ENCODE results near the gene EEF2KMT.

The EEF2KMT gene

GRCh38 chr16:5070431-5071186 lies 27.0 kb downstream of the EEF2KMT start:
- TF ChIP-seq NFIC (IDR thresholded peaks at IDR 0.05) (no peak), RAD21 (IDR thresholded peaks at IDR 0.05; ENCODE audit: low read depth) (no peak), CREB1 (IDR thresholded peaks at IDR 0.05; ENCODE audit: low read depth) (no peak), TCF12 (IDR thresholded peaks at IDR 0.05; ENCODE audit: low read depth) (no peak), FOXM1 (IDR thresholded peaks at IDR 0.05; ENCODE audit: borderline replicate concordance, low read depth) (no peak), USF1 (IDR thresholded peaks at IDR 0.05) (no peak), CEBPB (IDR thresholded peaks at IDR 0.05) (no peak)

GRCh38 chr16:5069854-5070253 lies 27.7 kb downstream of the EEF2KMT start:
- TF ChIP-seq MAX (IDR thresholded peaks at IDR 0.05) (no peak), EGR1 (IDR thresholded peaks at IDR 0.05) (no peak), TAF1 (IDR thresholded peaks at IDR 0.05; ENCODE audit: low read depth) (no peak)

GRCh38 chr16:5069048-5069447 lies 28.5 kb downstream of the EEF2KMT start:
- TF ChIP-seq RAD21 (IDR thresholded peaks at IDR 0.05; ENCODE audit: low read depth) (no peak), EGR1 (IDR thresholded peaks at IDR 0.05) (no peak), TCF12 (IDR thresholded peaks at IDR 0.05; ENCODE audit: low read depth) (no peak), USF1 (IDR thresholded peaks at IDR 0.05) (no peak), MAX (IDR thresholded peaks at IDR 0.05) (no peak), TEAD4 (IDR thresholded peaks at IDR 0.05) (no peak), ZBTB7A (IDR thresholded peaks at IDR 0.05; ENCODE audit: low read depth) (no peak)

GRCh38 chr16:5066511-5066910 lies 31.1 kb downstream of the EEF2KMT start:
- TF ChIP-seq ZBTB7A (IDR thresholded peaks at IDR 0.05; ENCODE audit: low read depth) (no peak), TAF1 (IDR thresholded peaks at IDR 0.05; ENCODE audit: low read depth) (no peak), YY1 (IDR thresholded peaks at IDR 0.05; ENCODE audit: low read depth) (no peak), RAD21 (IDR thresholded peaks at IDR 0.05; ENCODE audit: low read depth) (no peak), REST (IDR thresholded peaks at IDR 0.05; ENCODE audit: low read depth) (no peak), USF1 (IDR thresholded peaks at IDR 0.05) (no peak), CREB1 (IDR thresholded peaks at IDR 0.05; ENCODE audit: low read depth) (no peak), TCF12 (IDR thresholded peaks at IDR 0.05; ENCODE audit: low read depth) (no peak), MAX (IDR thresholded peaks at IDR 0.05) (no peak), FOXM1 (IDR thresholded peaks at IDR 0.05; ENCODE audit: borderline replicate concordance, low read depth) (no peak), EGR1 (IDR thresholded peaks at IDR 0.05) (no peak), EP300 (IDR thresholded peaks at IDR 0.05; ENCODE audit: borderline replicate concordance) (no peak), CEBPB (IDR thresholded peaks at IDR 0.05) (no peak), TEAD4 (IDR thresholded peaks at IDR 0.05) (no peak), NFIC (IDR thresholded peaks at IDR 0.05) (no peak)

GRCh38 chr16:5065813-5066212 lies 31.8 kb downstream of the EEF2KMT start, which contains the start of gene C16orf89:
C16orf89 (minus strand) TSS chr16:5065956; CDS start chr16:5065908, 48 bp downstream.
- no peak for TF ChIP-seq EP300 (IDR thresholded peaks at IDR 0.05; ENCODE audit: borderline replicate concordance)
- TF ChIP-seq TAF1 (IDR thresholded peaks at IDR 0.05; ENCODE audit: low read depth), result no peak
- no peak for TF ChIP-seq TCF12 (IDR thresholded peaks at IDR 0.05; ENCODE audit: low read depth)
- no peak for TF ChIP-seq USF1 (IDR thresholded peaks at IDR 0.05)
- no peak for TF ChIP-seq MAX (IDR thresholded peaks at IDR 0.05)
- no peak for TF ChIP-seq REST (IDR thresholded peaks at IDR 0.05; ENCODE audit: low read depth)
- no peak for TF ChIP-seq EGR1 (IDR thresholded peaks at IDR 0.05)
- TF ChIP-seq FOXM1 (IDR thresholded peaks at IDR 0.05; ENCODE audit: borderline replicate concordance, low read depth), result no peak

Measured in Ishikawa (cell line).